HT1080 (cell line): ENCODE results near the gene PPP2CA. TPM values are rescaled to one million over a fixed set of nuclear protein-coding genes. Genes with fewer than 3 reads are reported as not detected.
"Not testable (repeated sequence)": the region's sequence is repeated elsewhere in the genome, so short reads cannot be mapped to it uniquely, and the experiment has no call there.

Experiments used
- DNase-seq: peaks from one replicate; pipeline ENCODE4 v3.0.0-alpha.2; 2015; ENCODE audit warnings: low read depth
- total RNA-seq: library from RNA; depleted of rRNA; stranded (reverse); fragments of >200 nt; shearing (Covaris generic); gene quantifications from 2 replicates; pipeline ENCODE4 v1.2.3, GENCODE V29; 2014

Gene PPP2CA
- total RNA-seq, 1 experiment from 2014 or later, result 287 TPM

- no peak for DNase-seq
Measured at GRCh38 chr5:134245692-134246091, 19.8 kb upstream of the PPP2CA start.

DNA sequence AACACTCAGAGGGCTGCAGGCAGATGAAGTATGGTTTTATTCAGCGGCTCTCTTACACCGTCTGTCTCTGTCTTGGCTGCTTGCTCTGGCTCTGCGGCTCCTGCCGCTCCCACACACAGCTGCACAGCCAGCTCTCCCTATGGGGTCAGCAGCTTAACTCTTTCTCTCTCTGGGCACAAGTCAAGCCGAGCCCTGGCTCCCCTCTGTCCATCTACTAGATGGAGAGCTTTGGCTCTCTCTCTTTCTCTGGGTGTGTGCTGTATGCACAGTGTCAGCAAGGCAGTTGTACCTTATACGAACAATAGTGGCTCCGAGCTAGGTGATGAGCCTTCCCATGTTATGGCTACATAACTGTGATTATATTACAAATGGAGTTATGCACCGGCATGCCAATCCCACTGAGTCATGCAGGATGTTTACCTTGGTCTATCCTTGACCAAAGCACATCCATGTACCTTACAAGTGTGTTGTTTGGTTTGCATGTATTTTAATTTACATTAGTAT lies 19.3 kb upstream of the PPP2CA start:
- DNase-seq, result peak; percentile 87

DNA sequence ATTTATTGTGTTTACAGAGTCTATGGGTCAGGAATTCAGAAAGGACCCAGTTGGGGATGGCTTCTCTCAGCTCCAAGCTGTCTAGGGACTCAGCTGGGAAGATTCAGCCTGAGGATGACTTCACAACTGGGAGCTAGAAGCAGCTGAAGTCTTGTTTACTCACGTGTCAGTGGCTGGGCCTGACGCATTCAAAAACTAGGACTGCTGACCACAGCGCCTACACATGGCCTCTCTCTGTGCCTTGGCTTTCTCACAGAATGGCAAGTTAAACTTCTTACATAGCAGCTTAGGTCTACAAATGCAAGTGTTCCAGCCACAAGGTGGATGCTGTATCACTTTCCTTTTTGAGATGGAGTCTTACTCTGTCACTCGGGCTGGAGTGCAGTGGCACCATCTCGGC lies 16.3 kb upstream of the PPP2CA start:
- peak; percentile 86 for DNase-seq

- DNase-seq, result no peak
Measured at GRCh38 chr5:134240421-134240962, 14.6 kb upstream of the PPP2CA start.

- DNase-seq, result no peak
Measured at GRCh38 chr5:134236820-134237219, 10.9 kb upstream of the PPP2CA start.

DNA sequence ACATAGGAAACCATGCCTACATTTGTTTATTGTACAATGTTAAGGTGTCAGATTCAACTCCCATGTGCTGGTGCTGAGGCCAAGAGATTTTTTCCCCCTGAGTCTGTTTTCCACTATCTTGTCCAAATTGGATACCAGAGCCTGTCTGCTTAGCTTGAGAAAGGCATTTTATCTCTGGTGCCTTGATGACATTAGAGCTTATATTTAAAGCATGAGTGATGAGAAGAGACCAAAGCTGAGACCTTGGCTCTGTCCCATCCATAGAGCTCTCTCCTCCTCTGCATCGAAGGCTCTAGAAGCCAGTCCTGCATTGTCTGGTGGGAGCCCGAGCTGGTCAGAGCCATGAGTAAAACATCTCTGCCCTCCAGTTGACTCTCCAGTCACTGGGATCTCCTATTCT lies 10.4 kb upstream of the PPP2CA start:
- no peak for DNase-seq

- no peak for DNase-seq
Measured at GRCh38 chr5:134228624-134229023, 2.8 kb upstream of the PPP2CA start.

- DNase-seq, result no peak
Measured at GRCh38 chr5:134227776-134228175, 1.9 kb upstream of the PPP2CA start.

GRCh38 chr5:134227259-134227658 lies 1.4 kb upstream of the PPP2CA start:
- no peak for DNase-seq

- DNase-seq, result no peak
Measured at GRCh38 chr5:134226441-134227192, 744 bp upstream of the PPP2CA start.

DNA sequence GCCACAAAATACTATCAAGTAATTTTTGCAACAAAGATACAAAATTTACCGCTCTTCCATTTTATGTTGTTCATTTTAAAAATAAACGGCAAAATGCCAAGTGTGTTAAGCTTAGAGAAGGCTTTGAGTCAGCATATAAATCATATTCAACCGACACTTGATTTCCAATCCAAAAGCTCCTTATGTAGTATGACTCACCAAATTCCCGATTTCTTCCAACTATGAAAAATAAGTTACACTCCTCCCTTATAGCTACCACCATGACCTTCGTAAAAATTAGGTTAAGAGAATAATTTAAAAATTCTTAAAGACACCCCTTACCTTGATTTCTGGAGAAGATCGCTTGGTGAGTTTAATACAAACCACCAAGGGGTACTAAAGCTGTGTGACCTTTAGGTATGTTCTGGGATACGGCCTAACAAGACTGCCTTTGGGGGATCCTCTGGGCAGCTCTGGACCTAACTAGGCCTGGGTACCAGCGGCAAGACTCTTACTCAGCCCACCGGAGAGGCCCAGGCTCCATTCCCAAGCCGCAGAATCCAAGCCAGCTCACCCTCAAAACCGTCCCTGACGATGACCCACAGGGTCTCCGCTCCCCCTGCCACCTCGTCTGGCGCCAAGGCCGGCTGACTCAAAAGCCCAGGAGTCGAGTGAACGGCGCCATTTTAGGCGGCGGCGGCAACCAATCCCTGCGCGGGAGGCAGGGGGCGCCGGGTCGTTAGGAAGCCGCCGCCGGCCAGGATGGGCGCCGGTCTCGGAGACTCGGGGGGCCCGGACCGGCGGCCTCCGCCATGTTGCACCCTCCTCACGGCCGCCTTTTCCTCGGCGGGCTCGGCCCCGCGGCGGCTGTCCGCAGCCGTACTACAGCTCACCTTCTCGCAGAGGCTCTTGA lies 739 bp downstream of the PPP2CA start:
- peak; percentile 74 for DNase-seq

DNA sequence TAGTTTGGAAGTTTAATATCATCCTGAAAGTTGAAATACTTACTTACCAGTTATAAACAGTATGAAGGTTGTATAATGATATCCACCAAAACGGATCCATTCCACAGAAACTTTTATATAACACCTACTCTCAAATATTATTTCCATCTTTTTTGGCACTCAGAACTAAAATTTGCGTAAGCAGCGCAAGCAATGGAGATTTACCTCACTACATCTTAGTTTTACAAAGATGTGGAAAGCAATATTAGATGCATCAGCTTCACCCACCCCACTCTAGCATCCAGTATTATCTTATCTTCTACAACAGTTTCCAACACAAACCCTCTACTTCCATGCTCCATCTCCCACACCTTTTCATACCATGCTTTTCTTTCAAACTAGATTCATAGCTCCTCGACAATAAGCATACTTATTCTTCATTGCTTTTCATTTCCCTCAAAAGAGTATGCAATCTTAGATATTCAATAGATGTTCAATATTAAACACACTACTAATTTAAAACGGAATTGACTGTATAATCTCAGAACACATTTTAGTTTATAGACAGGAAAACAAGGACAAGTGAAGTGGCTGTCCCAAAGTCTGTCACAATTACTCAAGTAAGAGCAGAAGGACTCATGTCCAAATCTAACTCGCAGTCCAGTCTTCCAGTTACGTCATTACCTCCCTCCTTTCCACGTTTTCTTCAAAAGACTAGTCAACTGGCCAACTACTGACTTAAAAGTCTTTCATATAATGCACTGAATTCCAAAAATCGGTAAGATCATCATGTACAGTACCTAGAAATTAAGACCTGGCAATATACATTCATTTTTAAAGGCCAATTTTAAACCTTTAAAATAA lies 2.2 kb downstream of the PPP2CA start:
- no peak for DNase-seq

- DNase-seq, result not testable (repeated sequence)
Measured at GRCh38 chr5:134221690-134222089, 4.2 kb downstream of the PPP2CA start.

GRCh38 chr5:134215757-134216156 lies 10.1 kb downstream of the PPP2CA start:
- DNase-seq, result no peak

- peak; percentile 58 for DNase-seq
Measured at GRCh38 chr5:134211263-134212031, 14.4 kb downstream of the PPP2CA start.

DNA sequence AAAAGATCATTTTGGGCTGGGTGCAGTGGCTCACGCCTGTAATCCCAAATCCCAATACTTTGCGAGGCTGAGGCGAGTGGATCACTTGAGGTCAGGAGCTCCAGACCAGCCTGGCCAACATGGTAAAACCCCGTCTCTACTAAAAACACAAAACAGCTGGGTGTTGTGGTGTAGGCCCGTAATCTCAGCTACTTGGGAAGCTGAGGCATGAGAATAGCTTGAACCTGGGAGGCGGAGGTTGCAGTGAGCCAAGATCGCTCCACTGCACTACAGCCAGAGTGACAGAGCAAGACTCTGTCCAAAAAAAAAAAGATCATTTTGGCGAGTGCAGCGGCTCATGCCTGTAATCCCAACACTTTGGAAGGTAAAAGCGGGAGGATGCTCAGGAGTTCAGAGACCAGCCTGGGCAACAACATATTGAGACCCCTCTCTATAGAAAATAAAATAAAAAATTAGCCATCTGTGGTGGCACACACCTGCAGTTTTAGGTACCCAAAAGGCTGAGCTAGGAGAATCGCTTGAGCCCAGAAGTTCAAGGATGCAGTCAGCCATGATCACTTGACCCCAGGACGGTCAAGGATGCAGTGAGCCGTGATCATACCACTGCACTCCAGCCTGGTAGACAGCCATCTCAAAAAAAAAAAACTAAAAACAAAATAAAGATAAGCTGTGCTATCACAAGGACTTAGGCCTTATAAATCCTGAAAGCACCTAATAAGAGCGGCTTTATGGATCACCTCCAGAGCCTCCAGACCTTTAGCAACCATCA lies 16.2 kb downstream of the PPP2CA start:
- DNase-seq, result no peak

GRCh38 chr5:134207696-134208095 lies 18.2 kb downstream of the PPP2CA start:
- no peak for DNase-seq

- DNase-seq, result no peak
Measured at GRCh38 chr5:134206627-134207160, 19.2 kb downstream of the PPP2CA start.

- DNase-seq, result no peak
Measured at GRCh38 chr5:134204575-134204974, 21.3 kb downstream of the PPP2CA start.
